H9 (cell line): ENCODE results near the gene KDM2A. TPM values are rescaled to one million over a fixed set of nuclear protein-coding genes. Genes with fewer than 3 reads are reported as not detected.

ENCODE experiments used
- DNase-seq: peaks from one replicate; pipeline ENCODE4 v3.0.0-alpha.2; 2017
- H2AFZ ChIP-seq: one replicate; pipeline ENCODE4 v1.6.1; 2013; ENCODE audit warnings: mild to moderate bottlenecking, low read length, control low read depth, moderate library complexity
- H2AK5ac ChIP-seq: 2 replicates; pipeline ENCODE4 v1.6.1; 2013; ENCODE audit warnings: low read length, control low read depth, mixed read lengths; ENCODE audit not compliant: insufficient read length
- H2BK120ac ChIP-seq: one replicate; pipeline ENCODE4 v1.6.1; 2013; ENCODE audit warnings: low read depth, mild to moderate bottlenecking, low read length, control low read depth, inconsistent platforms; ENCODE audit not compliant: poor library complexity, severe bottlenecking
- H2BK12ac ChIP-seq: 2 replicates; pipeline ENCODE4 v1.6.1; 2013; ENCODE audit warnings: low read length, control low read depth, mixed read lengths, low read depth; ENCODE audit not compliant: insufficient read length
- H2BK15ac ChIP-seq: 2 replicates; pipeline ENCODE4 v1.6.1; 2013; ENCODE audit warnings: low read depth, low read length, control low read depth
- H2BK20ac ChIP-seq: one replicate; pipeline ENCODE4 v1.6.1; 2013; ENCODE audit warnings: low read depth, mild to moderate bottlenecking, low read length, control low read depth, inconsistent platforms; ENCODE audit not compliant: poor library complexity, severe bottlenecking
- H2BK5ac ChIP-seq: 2 replicates; pipeline ENCODE4 v1.6.1; 2013; ENCODE audit warnings: low read length, control low read depth, mixed read lengths; ENCODE audit not compliant: insufficient read length
- H3K14ac ChIP-seq: 2 replicates; pipeline ENCODE4 v1.6.1; 2013; ENCODE audit warnings: low read length, control low read depth; ENCODE audit not compliant: insufficient read depth
- H3K18ac ChIP-seq: 2 replicates; pipeline ENCODE4 v1.6.1; 2013; ENCODE audit warnings: low read depth, mild to moderate bottlenecking, mixed read lengths, low read length, control low read depth; ENCODE audit not compliant: insufficient read length
- H3K23ac ChIP-seq: 2 replicates; pipeline ENCODE4 v1.6.1; 2013; ENCODE audit warnings: low read length, control low read depth, mixed read lengths, low read depth; ENCODE audit not compliant: insufficient read length
- H3K23me2 ChIP-seq: 2 replicates; pipeline ENCODE4 v1.6.1; 2013; ENCODE audit warnings: low read depth, mild to moderate bottlenecking, mixed read lengths, low read length, control low read depth; ENCODE audit not compliant: insufficient read length, poor library complexity, severe bottlenecking
- H3K27ac ChIP-seq: 2 replicates; pipeline ENCODE4 v1.5.1; 2013; ENCODE audit warnings: low read length, control low read depth, mixed read lengths, low read depth; ENCODE audit not compliant: insufficient read length
- H3K27me3 ChIP-seq: 2 replicates; pipeline ENCODE4 v1.6.1; 2013; ENCODE audit warnings: low read length, control low read depth, inconsistent platforms; ENCODE audit not compliant: insufficient read depth
- H3K4ac ChIP-seq: 2 replicates; pipeline ENCODE4 v1.6.1; 2013; ENCODE audit warnings: low read depth, mild to moderate bottlenecking, control low read depth, inconsistent platforms, low read length, moderate library complexity
- H3K4me1 ChIP-seq: 2 replicates; pipeline ENCODE4 v1.6.1; 2013; ENCODE audit warnings: low read length, control low read depth, inconsistent platforms; ENCODE audit not compliant: insufficient read depth
- H3K4me2 ChIP-seq: 2 replicates; pipeline ENCODE4 v1.6.1; 2013; ENCODE audit warnings: low read length, control low read depth, mixed read lengths; ENCODE audit not compliant: insufficient read length, insufficient read depth
- H3K56ac ChIP-seq: 2 replicates; pipeline ENCODE4 v1.6.1; 2013; ENCODE audit warnings: low read depth, mild to moderate bottlenecking, mixed read lengths, low read length, control low read depth; ENCODE audit not compliant: insufficient read length
- H3K79me1 ChIP-seq: 2 replicates; pipeline ENCODE4 v1.6.1; 2013; ENCODE audit warnings: low read depth, mild to moderate bottlenecking, moderate library complexity, low read length, control low read depth, inconsistent platforms; ENCODE audit not compliant: insufficient read depth, poor library complexity, severe bottlenecking
- H3K79me2 ChIP-seq: 2 replicates; pipeline ENCODE4 v1.6.1; 2013; ENCODE audit warnings: low read length, control low read depth, inconsistent platforms; ENCODE audit not compliant: insufficient read depth
- H3K9ac ChIP-seq: 2 replicates; pipeline ENCODE4 v1.6.1; 2013; ENCODE audit warnings: low read length, control low read depth, mixed read lengths; ENCODE audit not compliant: insufficient read length; ENCODE audit errors: extremely low read depth
- H3K9me3 ChIP-seq: one replicate; pipeline ENCODE4 v1.6.1; 2013; ENCODE audit warnings: low read depth, low read length, inconsistent platforms; ENCODE audit not compliant: control insufficient read depth
- H3T11ph ChIP-seq: one replicate; pipeline ENCODE4 v1.6.1; 2013; ENCODE audit warnings: mild to moderate bottlenecking, low read length, control low read depth, inconsistent platforms
- H4K20me1 ChIP-seq: one replicate; pipeline ENCODE4 v1.6.1; 2013; ENCODE audit not compliant: control insufficient read depth, insufficient read length, insufficient read depth
- H4K5ac ChIP-seq: 2 replicates; pipeline ENCODE4 v1.6.1; 2013; ENCODE audit warnings: low read depth, mild to moderate bottlenecking, mixed read lengths, low read length, control low read depth; ENCODE audit not compliant: insufficient read length
- H4K8ac ChIP-seq: replicated peaks from 2 replicates; pipeline ENCODE4 v1.6.1; 2013; ENCODE audit warnings: low read length, control low read depth, mixed read lengths, low read depth; ENCODE audit not compliant: insufficient read length
- H4K91ac ChIP-seq: 2 replicates; pipeline ENCODE4 v1.6.1; 2013; ENCODE audit warnings: low read depth, mild to moderate bottlenecking, moderate library complexity, mixed read lengths, low read length, control low read depth; ENCODE audit not compliant: insufficient read length
- H3K27ac Mint-ChIP-seq, 3 experiments: 2 replicates in 2 of 3; 3 replicates in 1 of 3; pipeline ENCODE4 v1.8.0; 2020 to 2021; ENCODE audit warnings: mixed read lengths in 3 of 3, mild to moderate bottlenecking in 1 of 3, moderate library complexity in 1 of 3
- H3K27me3 Mint-ChIP-seq: 2 replicates; pipeline ENCODE4 v1.8.0; 2021; ENCODE audit warnings: low read depth, mild to moderate bottlenecking, moderate library complexity, mixed read lengths
- H3K36me3 Mint-ChIP-seq, 3 experiments: 2 replicates in 2 of 3; 3 replicates in 1 of 3; pipeline ENCODE4 v1.8.0; 2020 to 2021; ENCODE audit warnings: low read depth in 3 of 3, mixed read lengths in 3 of 3; ENCODE audit not compliant: insufficient read depth in 1 of 3
- H3K4me1 Mint-ChIP-seq, 2 experiments: 2 replicates each; pipeline ENCODE4 v1.8.0; 2020; ENCODE audit warnings: mixed read lengths in 2 of 2
- H3K4me3 Mint-ChIP-seq, 2 experiments: 2 replicates in 1 of 2; 3 replicates in 1 of 2; pipeline ENCODE4 v1.8.0; 2020 to 2021; ENCODE audit warnings: mild to moderate bottlenecking in 2 of 2, mixed read lengths in 2 of 2, moderate library complexity in 1 of 2
- H3K9me3 Mint-ChIP-seq, 2 experiments: 2 replicates in 1 of 2; 3 replicates in 1 of 2; pipeline ENCODE4 v1.8.0; 2020; ENCODE audit warnings: mild to moderate bottlenecking in 2 of 2, mixed read lengths in 2 of 2, moderate library complexity in 1 of 2
- WGBS: extraction: QIAGEN DNeasy Blood & Tissue Kit; methylation state at CpG from one replicate; pipeline ENCODE4 v1.1.7; 2013; ENCODE audit warnings: missing lambda C conversion rate, low lambda C conversion rate, mixed read lengths; ENCODE audit not compliant: insufficient read length; ENCODE audit errors: extremely low coverage; 5-methylcytosine and 5-hydroxymethylcytosine counted together
- total RNA-seq: library from RNA; stranded (reverse); gene quantifications from 2 replicates; pipeline ENCODE4 v1.2.1, GENCODE V29; 2021
- TF ChIP-seq, protein P1 (sequence below): fragments of 200-600 bp; sonication (generic); conservative IDR thresholded peaks from 3 replicates; pipeline ENCODE4 v1.8.0; 2021; ENCODE audit warnings: antibody characterized with exemption, mild to moderate bottlenecking

Gene KDM2A
- total RNA-seq, 1 experiment from 2014 or later: 85.9 TPM

DNA sequence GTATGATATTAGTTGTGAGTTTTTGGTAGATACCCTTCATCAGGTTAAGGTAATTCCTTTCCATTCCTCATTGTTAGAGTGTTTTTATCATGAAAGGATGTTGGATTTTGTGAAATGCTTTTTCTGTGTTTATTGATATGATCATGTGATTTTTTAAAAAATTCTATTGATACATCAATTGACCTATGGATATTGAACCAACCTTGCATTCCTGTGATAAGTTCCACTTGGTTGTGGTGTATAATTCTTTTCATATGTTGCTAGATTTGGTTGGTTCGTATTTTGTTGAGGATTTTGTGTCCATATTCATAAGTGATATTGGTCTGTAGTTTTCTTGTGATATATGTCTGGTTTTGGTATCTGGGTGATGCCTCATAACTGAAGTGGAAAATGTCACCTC, 176.8 kb downstream of the KDM2A start:
- no peak overlapping the region for H3K4me3 Mint-ChIP-seq

More for the DNA sequence above, 176.8 kb downstream of the KDM2A start:
- H2BK120ac ChIP-seq: no peak overlapping the region
- H3K36me3 Mint-ChIP-seq: peaks cover 34 to 71% (median 52%) of the 10 kb centered on the region in 3 experiments
- DNase-seq: no peak
- peaks cover 16 to 21% of the 10 kb centered on the region in 2 experiments; a peak in 4 of 5 replicates for H3K9me3 Mint-ChIP-seq
- H3K23me2 ChIP-seq: no peaks in the 10 kb centered on the region
- no peaks in the 10 kb centered on the region for H3K4me1 ChIP-seq
- H3K9ac ChIP-seq: no peak overlapping the region
- H2BK15ac ChIP-seq: no peak overlapping the region
- no peak overlapping the region for H2BK20ac ChIP-seq
- no peak overlapping the region for H3K4me2 ChIP-seq
- H2AFZ ChIP-seq: no peak overlapping the region
- no CpG with 5 or more reads among the region's 1 CpG for WGBS
- H4K20me1 ChIP-seq: no peaks in the 10 kb centered on the region
- no peak overlapping the region for H3K27ac ChIP-seq
- H2BK12ac ChIP-seq: no peak overlapping the region
- H3K4me1 Mint-ChIP-seq: no peaks in the 10 kb centered on the region
- no peak overlapping the region for H2AK5ac ChIP-seq
- no peak overlapping the region for H3K27ac Mint-ChIP-seq
- H2BK5ac ChIP-seq: no peak overlapping the region
- H3K14ac ChIP-seq: no peak overlapping the region
- no peak overlapping the region for H3K18ac ChIP-seq
- H3T11ph ChIP-seq: no peak overlapping the region
- H3K23ac ChIP-seq: no peak overlapping the region
- no peaks in the 10 kb centered on the region for H3K9me3 ChIP-seq
- no peak overlapping the region for H4K8ac ChIP-seq
- no peaks in the 10 kb centered on the region for H3K27me3 Mint-ChIP-seq
- H3K56ac ChIP-seq: no peak overlapping the region
- no peaks in the 10 kb centered on the region for H3K79me2 ChIP-seq
- no peaks in the 10 kb centered on the region for H3K27me3 ChIP-seq
- H4K5ac ChIP-seq: no peak overlapping the region
- H3K4ac ChIP-seq: no peak overlapping the region
- H4K91ac ChIP-seq: no peak overlapping the region
- no peaks in the 10 kb centered on the region for H3K79me1 ChIP-seq
- TF ChIP-seq, protein P1, sequence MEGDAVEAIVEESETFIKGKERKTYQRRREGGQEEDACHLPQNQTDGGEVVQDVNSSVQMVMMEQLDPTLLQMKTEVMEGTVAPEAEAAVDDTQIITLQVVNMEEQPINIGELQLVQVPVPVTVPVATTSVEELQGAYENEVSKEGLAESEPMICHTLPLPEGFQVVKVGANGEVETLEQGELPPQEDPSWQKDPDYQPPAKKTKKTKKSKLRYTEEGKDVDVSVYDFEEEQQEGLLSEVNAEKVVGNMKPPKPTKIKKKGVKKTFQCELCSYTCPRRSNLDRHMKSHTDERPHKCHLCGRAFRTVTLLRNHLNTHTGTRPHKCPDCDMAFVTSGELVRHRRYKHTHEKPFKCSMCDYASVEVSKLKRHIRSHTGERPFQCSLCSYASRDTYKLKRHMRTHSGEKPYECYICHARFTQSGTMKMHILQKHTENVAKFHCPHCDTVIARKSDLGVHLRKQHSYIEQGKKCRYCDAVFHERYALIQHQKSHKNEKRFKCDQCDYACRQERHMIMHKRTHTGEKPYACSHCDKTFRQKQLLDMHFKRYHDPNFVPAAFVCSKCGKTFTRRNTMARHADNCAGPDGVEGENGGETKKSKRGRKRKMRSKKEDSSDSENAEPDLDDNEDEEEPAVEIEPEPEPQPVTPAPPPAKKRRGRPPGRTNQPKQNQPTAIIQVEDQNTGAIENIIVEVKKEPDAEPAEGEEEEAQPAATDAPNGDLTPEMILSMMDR: no peak
